GM12878 (cell line): ENCODE measurements around the gene EML3. TPM values are rescaled to one million over a fixed set of nuclear protein-coding genes. Genes with fewer than 3 reads are reported as not detected.

ENCODE experiments used
- ATAC-seq: fragments of 200-7000 bp; cut with Tn5 transposase; 3 replicates; pipeline ENCODE4 v1.9.1; 2020; ENCODE audit warnings: mild to moderate bottlenecking, moderate library complexity
- BruUV-seq: library from RNA; stranded (reverse); fragments of 400-500 nt; replicated peaks from 2 replicates; lab custom pipeline; 2021; lab: Mats Ljungman, UMichigan
- CTCF ChIA-PET: fragments of 300-600 bp; sonication (Branson Sonifier 250); formaldehyde crosslinking; extraction: SDS; loops from one replicate; lab custom pipeline; 2021; ENCODE audit warnings: inconsistent platforms; lab: Yijun Ruan, JAX
- POLR2A ChIA-PET: fragments of 350-600 bp; formaldehyde crosslinking; extraction: SDS; loops from one replicate; lab custom pipeline; 2021; ENCODE audit warnings: inconsistent platforms; lab: Charles Lee
- RAD21 ChIA-PET: fragments of 300-600 bp; sonication (Branson Sonifier 250); formaldehyde crosslinking; loops from one replicate; lab custom pipeline; 2023; ENCODE audit warnings: antibody characterized with exemption; ENCODE audit not compliant: unreplicated experiment; lab: Charles Lee
- SMC1A ChIA-PET: fragments of 300-600 bp; sonication (Branson Sonifier 250); formaldehyde crosslinking; loops from one replicate; lab custom pipeline; 2023; ENCODE audit not compliant: unreplicated experiment, uncharacterized antibody; lab: Charles Lee
- DNase-seq: peaks from one replicate; pipeline ENCODE4 v3.0.0-alpha.2; 2011; ENCODE audit warnings: low read depth, low spot score
- FAIRE-seq: peaks from 3 replicates; lab custom pipeline; 2011; peaks lifted over from hg19 to GRCh38; lab: Jason Lieb, UNC
- H2AFZ ChIP-seq: 2 replicates; pipeline ENCODE4 v1.6.0; 2011; ENCODE audit warnings: low read depth, low read length, control low read depth; ENCODE audit not compliant: control insufficient read depth
- H3K27ac ChIP-seq: 2 replicates; pipeline ENCODE4 v1.5.1; 2011; ENCODE audit warnings: control low read depth; ENCODE audit not compliant: control insufficient read depth, insufficient read depth
- H3K27me3 ChIP-seq, 2 experiments: replicated peaks in 1 of 2; 2 replicates each; pipeline versions ENCODE4 v1.6.0 to v1.6.1; 2011; ENCODE audit warnings: low read length in 1 of 2; ENCODE audit not compliant: control insufficient read depth in 2 of 2, insufficient read depth in 2 of 2
- H3K36me3 ChIP-seq, 2 experiments: 2 replicates each; pipeline ENCODE4 v1.5.1; 2011; ENCODE audit warnings: low read length in 1 of 2; ENCODE audit not compliant: control insufficient read depth in 2 of 2, insufficient read depth in 2 of 2
- H3K4me1 ChIP-seq: 2 replicates; pipeline ENCODE4 v1.6.1; 2011; ENCODE audit warnings: mild to moderate bottlenecking, low read length, moderate library complexity, mixed read lengths; ENCODE audit not compliant: control insufficient read depth, insufficient read depth
- H3K4me2 ChIP-seq: 2 replicates; pipeline ENCODE4 v1.6.0; 2011; ENCODE audit warnings: control low read depth; ENCODE audit not compliant: control insufficient read depth, insufficient read depth
- H3K4me3 ChIP-seq: fragments of 200-600 bp; sonication (generic); 2 replicates; pipeline ENCODE4 v1.5.1; 2016
- H3K79me2 ChIP-seq: 2 replicates; pipeline ENCODE4 v1.6.0; 2011; ENCODE audit warnings: low read length; ENCODE audit not compliant: control insufficient read depth, insufficient read depth
- H3K9ac ChIP-seq: 2 replicates; pipeline ENCODE4 v1.8.0; 2011; ENCODE audit warnings: low read length, control low read depth, mixed read lengths; ENCODE audit not compliant: control insufficient read depth, insufficient read depth
- H3K9me3 ChIP-seq: replicated peaks from 3 replicates; pipeline ENCODE4 v1.5.1; 2011; ENCODE audit warnings: mild to moderate bottlenecking, low read length; ENCODE audit not compliant: control insufficient read depth, insufficient read depth
- H4K20me1 ChIP-seq: 2 replicates; pipeline ENCODE4 v1.6.0; 2011; ENCODE audit not compliant: control insufficient read depth, insufficient read depth
- WGBS: methylation state at CpG from one replicate; pipeline ENCODE4 v1.1.6; 2016; ENCODE audit warnings: low lambda C conversion rate; ENCODE audit not compliant: insufficient replicate concordance, insufficient coverage; ENCODE audit errors: missing lambda C conversion rate; 5-methylcytosine and 5-hydroxymethylcytosine counted together
- in situ Hi-C: fragments of 300-500 bp; cut with MboI; formaldehyde crosslinking; loops from 9 replicates; pipeline ENCODE4 v1.14.3; 2018; ENCODE audit warnings: mixed read lengths
- intact Hi-C: fragments of 100-400 bp; cut with micrococcal nuclease; formaldehyde crosslinking; loops from one replicate; pipeline ENCODE4 v1.14.2; 2022; ENCODE audit not compliant: unreplicated experiment
- polyA plus RNA-seq, 11 experiments: library from polyadenylated mRNA; depleted of rRNA in 4 of 11; unstranded in 6 of 11; stranded (reverse) in 5 of 11; fragments of >200 nt; fragmentation: Nextera tagmentation in 4 of 11; fragmentation: Illumina TruSeq in 1 of 11; extraction: Ambion mirVana in 4 of 11; extraction: Trizol in 1 of 11; gene quantifications; 1 replicate in 1 of 11; 2 replicates in 10 of 11; pipeline versions ENCODE4 v1.2.1 to v1.2.3, GENCODE V29; 2011 to 2016; ENCODE audit warnings: inconsistent platforms in 2 of 11, missing spikeins in 2 of 11, low read depth in 1 of 11
- total RNA-seq, 4 experiments: library from RNA; depleted of rRNA in 3 of 4; stranded (reverse); fragments of >200 nt in 3 of 4; fragmentation: Illumina TruSeq in 1 of 4; extraction: Trizol in 1 of 4; gene quantifications; 2 replicates each; pipeline versions ENCODE4 v1.2.1 to v1.2.3, GENCODE V29; 2013 to 2021
- TF ChIP-seq, protein P1 (sequence below): fragments of 450-650 bp; IDR thresholded peaks from 2 replicates; pipeline ENCODE4 v1.6.1; 2017; ENCODE audit warnings: mild to moderate bottlenecking, moderate library complexity
- TF ChIP-seq, protein P2 (sequence below): fragments of 450-650 bp; IDR thresholded peaks from 2 replicates; pipeline ENCODE4 v1.6.1; 2016; ENCODE audit warnings: mild to moderate bottlenecking
- TF ChIP-seq, protein P3 (sequence below): IDR thresholded peaks from 2 replicates; pipeline ENCODE4 v1.6.1; 2012; ENCODE audit warnings: improper control_type of control experiment, low read depth, low read length; ENCODE audit not compliant: insufficient replicate concordance
- TF ChIP-seq, protein P4 (sequence below): fragments of 450-650 bp; formaldehyde crosslinking; IDR thresholded peaks from 2 replicates; pipeline ENCODE4 v1.4.0; 2022; ENCODE audit warnings: mild to moderate bottlenecking, moderate library complexity

EML3 gene
- total and polyA plus RNA-seq, 10 of the 15 experiments (the other 5 are each of a cell fraction or from before 2014, with no cell fraction given): 0.58 to 82.5 (median 24.8) TPM

DNA sequence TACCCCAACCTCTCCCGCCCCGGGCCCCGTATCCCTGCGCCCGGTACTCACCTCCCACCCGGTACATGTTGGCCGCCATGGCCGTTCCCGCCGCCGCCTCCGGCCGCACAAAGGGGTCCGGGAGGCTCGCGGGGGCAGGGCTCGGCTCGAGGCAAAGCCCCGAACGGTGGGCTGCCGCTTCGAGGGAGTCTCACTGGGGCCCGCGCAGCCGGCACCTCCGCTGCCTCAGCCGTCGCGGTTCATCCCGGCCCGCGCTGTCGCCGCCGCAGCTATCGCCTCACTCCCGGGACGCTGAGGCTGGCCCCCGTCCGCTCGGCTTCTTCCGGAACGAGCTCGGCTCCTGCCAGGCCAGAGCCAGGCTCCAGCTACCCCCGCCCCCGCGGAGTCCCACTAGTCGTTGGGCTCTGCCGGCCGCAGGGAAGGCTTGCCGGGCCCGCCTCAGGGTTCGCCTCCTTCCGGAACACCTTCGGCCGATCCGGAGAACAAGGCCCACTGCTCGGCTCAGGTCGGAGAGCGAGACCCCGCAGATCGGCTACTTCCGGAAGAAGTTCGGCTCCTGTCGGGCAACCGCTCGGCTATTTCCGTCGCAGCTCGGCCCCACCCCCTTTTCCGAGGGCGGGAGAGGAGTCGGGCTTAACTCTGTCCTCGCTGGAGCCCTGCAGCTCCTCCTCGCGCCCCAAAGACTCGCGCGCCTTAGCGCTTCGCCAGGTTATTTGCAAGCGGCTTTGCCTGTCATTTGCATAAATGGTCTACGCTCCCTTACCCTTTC is 11.0 kb downstream of the EML3 start, which contains the start of gene MTA2 (continued):
- TF ChIP-seq, protein P1, sequence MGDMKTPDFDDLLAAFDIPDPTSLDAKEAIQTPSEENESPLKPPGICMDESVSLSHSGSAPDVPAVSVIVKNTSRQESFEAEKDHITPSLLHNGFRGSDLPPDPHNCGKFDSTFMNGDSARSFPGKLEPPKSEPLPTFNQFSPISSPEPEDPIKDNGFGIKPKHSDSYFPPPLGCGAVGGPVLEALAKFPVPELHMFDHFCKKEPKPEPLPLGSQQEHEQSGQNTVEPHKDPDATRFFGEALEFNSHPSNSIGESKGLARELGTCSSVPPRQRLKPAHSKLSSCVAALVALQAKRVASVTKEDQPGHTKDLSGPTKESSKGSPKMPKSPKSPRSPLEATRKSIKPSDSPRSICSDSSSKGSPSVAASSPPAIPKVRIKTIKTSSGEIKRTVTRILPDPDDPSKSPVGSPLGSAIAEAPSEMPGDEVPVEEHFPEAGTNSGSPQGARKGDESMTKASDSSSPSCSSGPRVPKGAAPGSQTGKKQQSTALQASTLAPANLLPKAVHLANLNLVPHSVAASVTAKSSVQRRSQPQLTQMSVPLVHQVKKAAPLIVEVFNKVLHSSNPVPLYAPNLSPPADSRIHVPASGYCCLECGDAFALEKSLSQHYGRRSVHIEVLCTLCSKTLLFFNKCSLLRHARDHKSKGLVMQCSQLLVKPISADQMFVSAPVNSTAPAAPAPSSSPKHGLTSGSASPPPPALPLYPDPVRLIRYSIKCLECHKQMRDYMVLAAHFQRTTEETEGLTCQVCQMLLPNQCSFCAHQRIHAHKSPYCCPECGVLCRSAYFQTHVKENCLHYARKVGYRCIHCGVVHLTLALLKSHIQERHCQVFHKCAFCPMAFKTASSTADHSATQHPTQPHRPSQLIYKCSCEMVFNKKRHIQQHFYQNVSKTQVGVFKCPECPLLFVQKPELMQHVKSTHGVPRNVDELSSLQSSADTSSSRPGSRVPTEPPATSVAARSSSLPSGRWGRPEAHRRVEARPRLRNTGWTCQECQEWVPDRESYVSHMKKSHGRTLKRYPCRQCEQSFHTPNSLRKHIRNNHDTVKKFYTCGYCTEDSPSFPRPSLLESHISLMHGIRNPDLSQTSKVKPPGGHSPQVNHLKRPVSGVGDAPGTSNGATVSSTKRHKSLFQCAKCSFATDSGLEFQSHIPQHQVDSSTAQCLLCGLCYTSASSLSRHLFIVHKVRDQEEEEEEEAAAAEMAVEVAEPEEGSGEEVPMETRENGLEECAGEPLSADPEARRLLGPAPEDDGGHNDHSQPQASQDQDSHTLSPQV: no peak
- TF ChIP-seq, protein P2, sequence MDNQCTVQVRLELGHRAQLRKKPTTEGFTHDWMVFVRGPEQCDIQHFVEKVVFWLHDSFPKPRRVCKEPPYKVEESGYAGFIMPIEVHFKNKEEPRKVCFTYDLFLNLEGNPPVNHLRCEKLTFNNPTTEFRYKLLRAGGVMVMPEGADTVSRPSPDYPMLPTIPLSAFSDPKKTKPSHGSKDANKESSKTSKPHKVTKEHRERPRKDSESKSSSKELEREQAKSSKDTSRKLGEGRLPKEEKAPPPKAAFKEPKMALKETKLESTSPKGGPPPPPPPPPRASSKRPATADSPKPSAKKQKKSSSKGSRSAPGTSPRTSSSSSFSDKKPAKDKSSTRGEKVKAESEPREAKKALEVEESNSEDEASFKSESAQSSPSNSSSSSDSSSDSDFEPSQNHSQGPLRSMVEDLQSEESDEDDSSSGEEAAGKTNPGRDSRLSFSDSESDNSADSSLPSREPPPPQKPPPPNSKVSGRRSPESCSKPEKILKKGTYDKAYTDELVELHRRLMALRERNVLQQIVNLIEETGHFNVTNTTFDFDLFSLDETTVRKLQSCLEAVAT: no peak

DNA sequence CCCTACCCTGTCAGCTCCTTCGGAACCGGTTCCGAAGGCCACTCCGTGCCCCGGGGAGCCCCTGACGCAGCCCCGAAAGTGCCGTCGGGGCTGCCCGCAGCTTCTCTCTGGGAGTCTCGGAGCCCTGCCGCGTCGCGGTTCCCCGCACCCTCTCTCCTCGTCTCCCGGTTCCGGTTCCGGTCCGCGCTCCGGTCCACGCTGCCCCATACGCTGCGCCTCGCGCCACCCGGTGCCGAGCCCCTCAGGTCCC is 11.5 kb downstream of the EML3 start:
- POLR2A ChIA-PET: interaction anchor here (0.6 to 2.4 kb wide), 20 partner anchors 9 to 1632 kb away, joined by 3 to 30 read pairs (median 6); partner anchors contain the start of genes B3GAT3, C11orf98, CSKMT and EEF1G
- under 1% methylated on average over 18 of the region's 30 CpGs for WGBS
- CTCF ChIA-PET: interaction anchor here (1.0 to 2.7 kb wide), 8 partner anchors 9 to 206 kb away, joined by 3 to 27 read pairs (median 4); partner anchors contain the start of genes B3GAT3, EEF1G and TUT1
- TF ChIP-seq, protein P3, sequence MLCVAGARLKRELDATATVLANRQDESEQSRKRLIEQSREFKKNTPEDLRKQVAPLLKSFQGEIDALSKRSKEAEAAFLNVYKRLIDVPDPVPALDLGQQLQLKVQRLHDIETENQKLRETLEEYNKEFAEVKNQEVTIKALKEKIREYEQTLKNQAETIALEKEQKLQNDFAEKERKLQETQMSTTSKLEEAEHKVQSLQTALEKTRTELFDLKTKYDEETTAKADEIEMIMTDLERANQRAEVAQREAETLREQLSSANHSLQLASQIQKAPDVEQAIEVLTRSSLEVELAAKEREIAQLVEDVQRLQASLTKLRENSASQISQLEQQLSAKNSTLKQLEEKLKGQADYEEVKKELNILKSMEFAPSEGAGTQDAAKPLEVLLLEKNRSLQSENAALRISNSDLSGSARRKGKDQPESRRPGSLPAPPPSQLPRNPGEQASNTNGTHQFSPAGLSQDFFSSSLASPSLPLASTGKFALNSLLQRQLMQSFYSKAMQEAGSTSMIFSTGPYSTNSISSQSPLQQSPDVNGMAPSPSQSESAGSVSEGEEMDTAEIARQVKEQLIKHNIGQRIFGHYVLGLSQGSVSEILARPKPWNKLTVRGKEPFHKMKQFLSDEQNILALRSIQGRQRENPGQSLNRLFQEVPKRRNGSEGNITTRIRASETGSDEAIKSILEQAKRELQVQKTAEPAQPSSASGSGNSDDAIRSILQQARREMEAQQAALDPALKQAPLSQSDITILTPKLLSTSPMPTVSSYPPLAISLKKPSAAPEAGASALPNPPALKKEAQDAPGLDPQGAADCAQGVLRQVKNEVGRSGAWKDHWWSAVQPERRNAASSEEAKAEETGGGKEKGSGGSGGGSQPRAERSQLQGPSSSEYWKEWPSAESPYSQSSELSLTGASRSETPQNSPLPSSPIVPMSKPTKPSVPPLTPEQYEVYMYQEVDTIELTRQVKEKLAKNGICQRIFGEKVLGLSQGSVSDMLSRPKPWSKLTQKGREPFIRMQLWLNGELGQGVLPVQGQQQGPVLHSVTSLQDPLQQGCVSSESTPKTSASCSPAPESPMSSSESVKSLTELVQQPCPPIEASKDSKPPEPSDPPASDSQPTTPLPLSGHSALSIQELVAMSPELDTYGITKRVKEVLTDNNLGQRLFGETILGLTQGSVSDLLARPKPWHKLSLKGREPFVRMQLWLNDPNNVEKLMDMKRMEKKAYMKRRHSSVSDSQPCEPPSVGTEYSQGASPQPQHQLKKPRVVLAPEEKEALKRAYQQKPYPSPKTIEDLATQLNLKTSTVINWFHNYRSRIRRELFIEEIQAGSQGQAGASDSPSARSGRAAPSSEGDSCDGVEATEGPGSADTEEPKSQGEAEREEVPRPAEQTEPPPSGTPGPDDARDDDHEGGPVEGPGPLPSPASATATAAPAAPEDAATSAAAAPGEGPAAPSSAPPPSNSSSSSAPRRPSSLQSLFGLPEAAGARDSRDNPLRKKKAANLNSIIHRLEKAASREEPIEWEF: no peak
- TF ChIP-seq, protein P4, sequence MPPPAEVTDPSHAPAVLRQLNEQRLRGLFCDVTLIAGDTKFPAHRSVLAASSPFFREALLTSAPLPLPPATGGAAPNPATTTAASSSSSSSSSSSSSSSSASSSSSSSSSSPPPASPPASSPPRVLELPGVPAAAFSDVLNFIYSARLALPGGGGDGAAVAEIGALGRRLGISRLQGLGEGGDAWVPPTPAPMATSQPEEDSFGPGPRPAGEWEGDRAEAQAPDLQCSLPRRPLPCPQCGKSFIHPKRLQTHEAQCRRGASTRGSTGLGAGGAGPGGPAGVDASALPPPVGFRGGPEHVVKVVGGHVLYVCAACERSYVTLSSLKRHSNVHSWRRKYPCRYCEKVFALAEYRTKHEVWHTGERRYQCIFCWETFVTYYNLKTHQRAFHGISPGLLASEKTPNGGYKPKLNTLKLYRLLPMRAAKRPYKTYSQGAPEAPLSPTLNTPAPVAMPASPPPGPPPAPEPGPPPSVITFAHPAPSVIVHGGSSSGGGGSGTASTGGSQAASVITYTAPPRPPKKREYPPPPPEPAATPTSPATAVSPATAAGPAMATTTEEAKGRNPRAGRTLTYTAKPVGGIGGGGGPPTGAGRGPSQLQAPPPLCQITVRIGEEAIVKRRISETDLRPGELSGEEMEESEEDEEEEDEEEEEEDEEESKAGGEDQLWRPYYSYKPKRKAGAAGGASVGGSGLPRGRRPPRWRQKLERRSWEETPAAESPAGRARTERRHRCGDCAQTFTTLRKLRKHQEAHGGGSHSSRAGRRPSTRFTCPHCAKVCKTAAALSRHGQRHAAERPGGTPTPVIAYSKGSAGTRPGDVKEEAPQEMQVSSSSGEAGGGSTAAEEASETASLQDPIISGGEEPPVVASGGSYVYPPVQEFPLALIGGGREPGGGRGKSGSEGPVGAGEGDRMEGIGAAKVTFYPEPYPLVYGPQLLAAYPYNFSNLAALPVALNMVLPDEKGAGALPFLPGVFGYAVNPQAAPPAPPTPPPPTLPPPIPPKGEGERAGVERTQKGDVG: no peak

More for the DNA sequence above, 11.5 kb downstream of the EML3 start:
- in situ Hi-C loops (no loop called here), intact Hi-C loops (loop anchor here (5.0 kb wide), 2 partner anchors 106 to 126 kb away; partner anchors contain the start of genes BSCL2, GNG3, HNRNPUL2 and TTC9C)
- Histone ChIP-seq H3K4me3 (peak overlapping the region; percentile 91), H3K9me3 (no peaks in the 10 kb centered on the region), H3K9ac (peak overlapping the region; percentile 99), H4K20me1 (no peaks in the 10 kb centered on the region; the same call in 1 of the 2 replicates), H3K79me2 (peaks cover 40% of the 10 kb centered on the region), H2AFZ (peak overlapping the region; percentile 13), H3K4me2 (peak overlapping the region; percentile 99), H3K4me1 (peaks cover 19% of the 10 kb centered on the region), H3K27me3 (no peaks in the 10 kb centered on the region), H3K36me3 (peaks cover 21 to 36% of the 10 kb centered on the region in 2 experiments), H3K27ac (peak overlapping the region; percentile 97)
- BruUV-seq: no TSS peak
- peak; percentile 18 for ATAC-seq
- ChIA-PET RAD21 (interaction anchor here (0.9 to 3.9 kb wide), 9 partner anchors 9 to 280 kb away, joined by 3 to 36 read pairs (median 4); partner anchors contain the start of genes B3GAT3, C11orf98, CSKMT and GANAB), SMC1A (interaction anchor here (0.6 to 3.1 kb wide), 8 partner anchors 9 to 109 kb away, joined by 3 to 30 read pairs (median 4); partner anchors contain the start of genes B3GAT3, C11orf98 and TUT1)
- FAIRE-seq: peak; percentile 47
- DNase-seq: no peak
